Ectodermal cell (in vitro differentiated cells): ENCODE data around the gene PTPRR.

Source experiments
- H3K27ac ChIP-seq: 2 replicates; pipeline ENCODE4 v1.7.0; 2013; ENCODE audit warnings: mild to moderate bottlenecking, low read depth, low read length; ENCODE audit not compliant: insufficient read depth, poor library complexity, severe bottlenecking
- H3K27me3 ChIP-seq: 2 replicates; pipeline ENCODE4 v1.7.0; 2013; ENCODE audit warnings: mild to moderate bottlenecking, low read length; ENCODE audit not compliant: insufficient read depth, control insufficient read depth, poor library complexity, severe bottlenecking
- H3K36me3 ChIP-seq: one replicate; pipeline ENCODE4 v1.7.0; 2013; ENCODE audit warnings: low read length; ENCODE audit not compliant: control insufficient read depth, insufficient read depth
- H3K4me1 ChIP-seq: one replicate; pipeline ENCODE4 v1.7.0; 2013; ENCODE audit warnings: low read length; ENCODE audit not compliant: control insufficient read depth, insufficient read depth
- H3K4me3 ChIP-seq: 2 replicates; pipeline ENCODE4 v1.7.0; 2013; ENCODE audit warnings: low read depth, low read length, control low read depth; ENCODE audit not compliant: insufficient read depth
- H3K9me3 ChIP-seq: 2 replicates; pipeline ENCODE4 v1.7.0; 2013; ENCODE audit warnings: mild to moderate bottlenecking, low read length, moderate library complexity; ENCODE audit not compliant: control insufficient read depth
- WGBS, 2 experiments: methylation state at CpG; one replicate each; pipeline ENCODE4 v1.1.7; 2013; ENCODE audit warnings: missing lambda C conversion rate in 2 of 2; 5-methylcytosine and 5-hydroxymethylcytosine counted together

The PTPRR gene

GRCh38 chr12:70948976-70949336 is 28.4 kb upstream of the PTPRR start:
- no peaks in the 10 kb centered on the region for H3K27me3 ChIP-seq
- H3K4me3 ChIP-seq = no peak overlapping the region
- H3K36me3 ChIP-seq = no peaks in the 10 kb centered on the region
- H3K9me3 ChIP-seq = no peaks in the 10 kb centered on the region
- no peaks in the 10 kb centered on the region for H3K4me1 ChIP-seq
- no peak overlapping the region for H3K27ac ChIP-seq

- 84 to 86% methylated on average over 6 of the region's 6 CpGs for WGBS, 2 experiments
- no peaks in the 10 kb centered on the region for H3K9me3 ChIP-seq
- H3K27ac ChIP-seq = no peak overlapping the region
Observed at GRCh38 chr12:70948236-70948975, 27.9 kb upstream of the PTPRR start.

GRCh38 chr12:70936203-70936813 is 15.8 kb upstream of the PTPRR start:
- Histone ChIP-seq H3K9me3 (no peaks in the 10 kb centered on the region), H3K36me3 (no peaks in the 10 kb centered on the region), H3K27ac (no peak overlapping the region), H3K4me1 (no peaks in the 10 kb centered on the region), H3K4me3 (no peak overlapping the region), H3K27me3 (peaks cover 8% of the 10 kb centered on the region)
- WGBS, 2 experiments = 83 to 88% methylated on average over 3 of the region's 3 CpGs

More at GRCh38 chr12:70948236-70948975, 27.9 kb upstream of the PTPRR start:
- Histone ChIP-seq H3K4me1 (no peaks in the 10 kb centered on the region), H3K4me3 (no peak overlapping the region), H3K27me3 (no peaks in the 10 kb centered on the region), H3K36me3 (no peaks in the 10 kb centered on the region)

DNA sequence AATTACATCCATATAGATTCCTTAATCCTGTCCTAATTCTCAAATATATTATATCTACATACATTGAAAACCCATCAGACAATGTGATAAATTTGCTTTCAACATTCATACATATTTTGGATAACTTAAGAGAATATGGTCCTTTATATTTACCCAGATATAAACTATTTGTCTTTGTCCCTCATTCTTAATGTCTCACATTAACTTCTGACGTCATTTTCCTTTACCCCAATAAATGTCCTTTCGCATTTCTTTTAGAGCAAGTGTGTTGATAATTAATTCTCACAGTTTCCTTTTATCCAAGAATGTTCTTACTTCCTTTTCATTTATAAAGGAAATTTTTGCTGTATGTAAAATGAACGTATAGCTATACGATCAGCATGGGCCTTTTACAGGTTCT is 12.6 kb upstream of the PTPRR start:
- Histone ChIP-seq H3K9me3 (no peaks in the 10 kb centered on the region), H3K4me1 (no peaks in the 10 kb centered on the region), H3K36me3 (no peaks in the 10 kb centered on the region), H3K27ac (no peak overlapping the region), H3K27me3 (no peaks in the 10 kb centered on the region), H3K4me3 (no peak overlapping the region)
- 95 to 100% methylated on average over 1 to 4 of the region's 4 CpGs for WGBS, 2 experiments

- Histone ChIP-seq H3K27ac (no peak overlapping the region), H3K27me3 (no peaks in the 10 kb centered on the region), H3K4me1 (no peaks in the 10 kb centered on the region), H3K4me3 (no peak overlapping the region), H3K9me3 (no peaks in the 10 kb centered on the region), H3K36me3 (no peaks in the 10 kb centered on the region)
Observed at GRCh38 chr12:70929029-70929428, 8.5 kb upstream of the PTPRR start.

DNA sequence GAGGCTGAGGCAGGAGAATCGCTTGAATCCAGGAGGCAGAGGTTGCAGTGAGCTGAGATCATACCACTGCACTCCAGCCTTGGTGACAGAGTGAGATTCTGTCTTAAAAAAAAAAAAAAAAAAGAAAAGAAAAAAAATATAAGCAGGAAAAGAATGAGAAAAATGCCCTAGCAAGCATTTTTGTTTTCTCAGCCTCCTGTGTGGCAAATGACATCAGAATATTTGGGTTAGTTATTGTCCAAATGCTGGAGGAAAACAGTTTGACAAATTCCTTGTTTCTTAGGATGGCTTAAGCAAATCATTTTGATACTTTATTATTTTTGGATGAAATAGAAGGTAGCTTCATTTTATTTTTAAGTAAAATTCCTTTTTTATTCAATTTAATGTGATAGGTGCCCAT is 7.5 kb upstream of the PTPRR start:
- Histone ChIP-seq H3K9me3 (no peaks in the 10 kb centered on the region), H3K36me3 (no peaks in the 10 kb centered on the region), H3K27me3 (no peaks in the 10 kb centered on the region), H3K4me1 (no peaks in the 10 kb centered on the region), H3K4me3 (no peak overlapping the region), H3K27ac (no peak overlapping the region)
- 60 to 100% methylated on average over 1 of the region's 1 CpG for WGBS, 2 experiments

DNA sequence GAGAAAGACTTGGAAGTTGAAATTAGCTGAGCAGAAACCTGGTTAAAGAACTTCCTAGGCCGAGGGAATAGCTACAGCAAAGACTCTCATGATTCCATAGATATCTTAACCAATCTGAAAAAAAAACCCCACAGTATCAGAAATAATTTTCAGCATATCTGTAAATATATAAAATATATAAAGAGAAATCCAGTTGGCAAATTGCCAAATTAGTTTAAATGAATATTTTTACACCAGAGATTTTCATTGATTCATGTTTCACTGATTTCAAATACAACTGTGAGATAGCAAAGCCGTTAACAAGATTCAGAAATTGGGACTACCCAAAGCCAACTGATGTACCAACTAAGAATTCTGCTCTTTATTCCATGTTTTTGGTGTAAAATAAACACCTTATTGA is 6.8 kb upstream of the PTPRR start:
- H3K27ac ChIP-seq = no peak overlapping the region
- 96 to 100% methylated on average over 2 of the region's 2 CpGs for WGBS, 2 experiments

GRCh38 chr12:70925539-70925938 is 5.0 kb upstream of the PTPRR start:
- peaks cover 5% of the 10 kb centered on the region for H3K4me1 ChIP-seq
- WGBS, 2 experiments = 50 to 91% methylated on average over 1 of the region's 1 CpG
- no peak overlapping the region for H3K4me3 ChIP-seq
- H3K36me3 ChIP-seq = no peaks in the 10 kb centered on the region
- peaks cover 3% of the 10 kb centered on the region for H3K27me3 ChIP-seq
- no peaks in the 10 kb centered on the region for H3K9me3 ChIP-seq
- no peak overlapping the region for H3K27ac ChIP-seq

More for the DNA sequence above, 6.8 kb upstream of the PTPRR start:
- Histone ChIP-seq H3K36me3 (no peaks in the 10 kb centered on the region), H3K4me1 (no peaks in the 10 kb centered on the region), H3K4me3 (no peak overlapping the region), H3K27me3 (no peaks in the 10 kb centered on the region), H3K9me3 (no peaks in the 10 kb centered on the region)

- no peak overlapping the region for H3K27ac ChIP-seq
- no peak overlapping the region for H3K4me3 ChIP-seq
- H3K36me3 ChIP-seq = no peaks in the 10 kb centered on the region
- 40 to 46% methylated on average over 9 of the region's 9 CpGs for WGBS, 2 experiments
- H3K9me3 ChIP-seq = no peaks in the 10 kb centered on the region
- peaks cover 5% of the 10 kb centered on the region for H3K4me1 ChIP-seq
- peaks cover 12% of the 10 kb centered on the region for H3K27me3 ChIP-seq
Observed at GRCh38 chr12:70920891-70921290, 353 bp upstream of the PTPRR start.

- Histone ChIP-seq H3K27me3 (peaks cover 12% of the 10 kb centered on the region), H3K9me3 (no peaks in the 10 kb centered on the region), H3K4me1 (peaks cover 5% of the 10 kb centered on the region), H3K4me3 (no peak overlapping the region), H3K27ac (no peak overlapping the region), H3K36me3 (no peaks in the 10 kb centered on the region)
- WGBS, 2 experiments = 34 to 42% methylated on average over 10 of the region's 10 CpGs
Observed at GRCh38 chr12:70919597-70920035, 922 bp downstream of the PTPRR start.
